T-helper 9 cell (primary cell): ENCODE results near the gene ABCC6.
"Not testable (repeated sequence)": the region's sequence is repeated elsewhere in the genome, so short reads cannot be mapped to it uniquely, and the experiment has no call there.

Experiments
- DNase-seq: peaks from one replicate; pipeline ENCODE4 v3.0.0-alpha.2; 2020

Gene ABCC6

GRCh38 chr16:16108759-16109158, 114.5 kb downstream of the ABCC6 start:
- DNase-seq, result no peak

DNA sequence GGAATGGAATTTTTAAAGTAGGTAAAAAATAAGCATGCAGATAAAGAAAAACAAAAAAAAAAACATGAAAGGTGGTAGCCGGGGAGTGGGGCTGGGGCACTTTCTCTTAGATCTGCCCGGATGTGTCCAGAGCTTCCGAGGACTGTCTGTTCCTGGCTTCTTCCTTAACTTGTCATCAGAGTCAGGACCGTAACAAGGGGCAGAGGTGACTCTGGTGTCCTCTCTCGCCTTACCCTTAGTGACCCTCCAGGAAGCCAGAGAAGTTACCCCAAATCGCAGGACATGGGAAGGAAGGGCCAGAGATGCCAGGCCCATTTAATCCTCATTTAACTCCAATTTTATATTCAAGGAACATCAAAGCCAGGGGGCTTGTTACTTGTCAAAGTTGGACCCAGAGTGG, 115.5 kb downstream of the ABCC6 start:
- DNase-seq, result no peak

GRCh38 chr16:16106466-16106865, 116.8 kb downstream of the ABCC6 start:
- DNase-seq, result no peak

GRCh38 chr16:16105646-16106045, 117.6 kb downstream of the ABCC6 start:
- no peak for DNase-seq

- DNase-seq, result not testable (repeated sequence)
Observed at GRCh38 chr16:16104804-16105141, 118.5 kb downstream of the ABCC6 start.

GRCh38 chr16:16104132-16104803, 119.0 kb downstream of the ABCC6 start:
- DNase-seq, result not testable (repeated sequence)

DNA sequence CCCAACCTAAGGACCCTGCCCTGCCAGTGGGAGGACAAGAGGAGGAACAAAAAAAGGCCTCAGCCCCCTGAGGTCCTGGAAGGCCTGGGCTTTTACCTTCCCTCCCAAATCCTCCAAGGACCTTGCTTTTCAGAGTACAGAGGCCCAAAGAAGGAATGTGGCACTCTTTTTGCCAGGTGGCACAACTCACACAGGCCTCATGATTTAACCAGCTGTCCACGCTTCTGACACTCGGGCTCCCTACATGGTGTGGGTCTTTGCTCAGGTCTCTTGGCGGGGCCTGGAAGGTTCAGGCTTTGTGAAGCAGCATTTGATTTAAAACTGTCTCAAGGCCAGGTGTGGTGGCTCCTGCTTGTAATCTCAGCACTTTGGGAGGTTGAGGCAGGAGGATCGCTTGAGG, 120.6 kb downstream of the ABCC6 start:
- DNase-seq, result no peak

DNA sequence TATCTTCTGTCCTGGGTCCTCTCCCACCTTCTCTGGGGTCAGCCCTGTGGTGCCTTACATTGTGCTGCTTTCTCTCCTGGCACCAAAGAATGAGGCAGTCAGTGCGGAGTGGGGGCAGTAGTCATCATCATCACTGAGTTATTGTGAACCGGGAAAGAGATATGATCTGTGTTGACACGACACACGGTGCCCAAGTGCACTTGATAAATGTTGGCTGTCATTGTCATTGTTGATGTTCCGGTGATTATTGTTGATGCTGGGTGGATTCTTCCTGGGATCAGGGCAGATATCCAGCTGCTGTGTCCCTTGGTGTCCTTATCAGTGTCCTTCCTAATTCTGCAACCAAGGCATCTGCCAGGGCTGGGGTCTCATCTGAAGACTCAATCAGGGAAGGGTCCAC, 121.7 kb downstream of the ABCC6 start:
- no peak for DNase-seq

- DNase-seq, result no peak
Observed at GRCh38 chr16:16100631-16101030, 122.7 kb downstream of the ABCC6 start.

DNA sequence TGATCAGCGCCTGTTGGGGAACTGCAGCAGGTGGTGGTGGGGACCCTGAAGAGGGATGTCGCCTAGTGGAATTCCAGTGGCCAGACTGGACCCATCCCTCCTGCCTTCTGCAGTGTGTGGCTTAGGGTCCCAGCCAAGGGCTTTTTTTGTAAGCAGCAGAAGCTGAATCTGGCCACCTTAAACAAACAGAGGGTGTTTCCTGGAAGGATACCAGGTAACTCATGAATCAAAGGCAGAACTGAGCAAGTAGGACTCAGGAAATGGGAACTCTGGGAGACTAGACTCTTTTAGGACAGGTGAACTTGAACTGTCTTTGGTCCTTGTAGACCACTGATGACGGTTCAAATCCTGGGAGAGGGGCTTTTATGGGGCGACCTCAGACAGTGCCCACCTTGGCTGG, 124.0 kb downstream of the ABCC6 start:
- DNase-seq, result no peak
